GM13976 (cell line): ENCODE data around the gene RIPOR1.
A peak's percentile ranks its signal among the peaks of the same experiment; 100 is the strongest.

Experiments
- DNase-seq: peaks from one replicate; pipeline ENCODE4 v3.0.0; 2012; ENCODE audit warnings: low spot score
- CTCF ChIP-seq: IDR thresholded peaks from 2 replicates; pipeline ENCODE4 v1.5.1; 2012; ENCODE audit warnings: borderline replicate concordance, mild to moderate bottlenecking; ENCODE audit not compliant: insufficient read depth; ENCODE audit errors: extremely low read depth, missing control alignments, control extremely low read depth
- in situ Hi-C: fragments of 300-500 bp; cut with MboI; formaldehyde crosslinking; loops from one replicate; pipeline ENCODE4 v1.12.0; 2022; ENCODE audit warnings: low sequenced_read_pairs, mixed read lengths, inconsistent platforms; ENCODE audit not compliant: unreplicated experiment

Gene RIPOR1

GRCh38 chr16:67552476-67552875 lies 23.8 kb downstream of the RIPOR1 start:
- in situ Hi-C loops = no loop called here
- no peak for TF ChIP-seq CTCF
- no peak for DNase-seq

GRCh38 chr16:67555795-67556212 lies 27.2 kb downstream of the RIPOR1 start:
- in situ Hi-C loops = no loop called here
- no peak for TF ChIP-seq CTCF
- DNase-seq = no peak

DNA sequence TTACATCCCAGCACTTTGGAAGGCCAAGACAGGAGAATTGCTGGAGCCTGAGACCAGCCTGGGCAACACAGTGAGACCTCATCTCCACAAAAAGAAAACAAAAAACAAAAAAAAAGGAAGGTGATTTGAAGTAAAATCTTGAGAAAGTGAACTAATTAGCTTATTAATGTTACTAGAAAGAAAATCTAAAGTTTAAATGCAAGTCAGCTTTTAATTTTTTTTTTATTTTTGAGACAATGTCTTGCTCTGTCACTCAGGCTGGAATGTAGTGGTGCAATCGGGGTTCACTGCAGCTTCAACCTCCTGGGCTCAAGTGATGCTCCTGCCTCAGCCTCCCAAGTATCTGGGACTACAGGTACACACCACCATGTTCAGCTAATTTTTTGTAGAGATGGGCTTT lies 30.2 kb downstream of the RIPOR1 start:
- no peak for DNase-seq
- TF ChIP-seq CTCF = no peak
- in situ Hi-C loops = no loop called here

- DNase-seq = no peak
- in situ Hi-C loops = no loop called here
- TF ChIP-seq CTCF = no peak
Observed at GRCh38 chr16:67560827-67561342, 32.3 kb downstream of the RIPOR1 start.

- in situ Hi-C loops = no loop called here
- TF ChIP-seq CTCF = no peak
- DNase-seq = no peak
Observed at GRCh38 chr16:67561501-67561823, 32.8 kb downstream of the RIPOR1 start.

DNA sequence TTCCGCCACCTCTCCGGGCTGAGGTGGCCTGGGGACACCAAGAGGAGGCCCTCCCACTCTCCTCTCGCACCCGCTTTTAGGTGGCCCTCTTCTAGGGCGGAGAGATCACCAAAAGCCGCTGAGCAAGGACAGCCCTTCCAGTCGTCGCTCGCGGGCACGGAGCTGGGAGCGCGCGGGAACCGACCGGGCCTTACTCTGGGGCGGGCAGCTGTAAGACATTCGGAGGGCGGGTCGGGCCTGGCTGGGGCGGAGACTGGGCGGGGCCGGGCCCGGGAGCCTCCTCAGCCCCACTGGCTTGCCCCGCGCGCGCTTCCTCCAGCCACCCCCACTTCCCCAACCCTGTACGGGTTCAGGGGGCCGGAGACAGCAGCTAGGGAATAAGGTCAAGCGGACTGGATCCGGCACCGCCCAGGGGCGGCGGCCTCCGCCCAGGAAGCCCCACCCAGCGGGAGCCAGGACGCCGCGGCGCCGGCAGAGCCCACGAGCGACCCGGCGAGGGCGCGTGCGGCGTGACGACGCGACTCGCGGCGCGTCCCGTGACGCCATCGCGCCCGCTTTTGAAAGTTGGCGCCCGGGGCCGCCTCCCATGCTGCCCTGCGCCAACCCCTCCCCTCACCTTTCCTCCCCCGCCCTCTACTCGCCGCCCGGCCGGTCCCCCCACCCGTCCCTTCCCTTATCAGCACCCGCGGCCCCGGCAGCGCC lies 33.3 kb downstream of the RIPOR1 start:
- TF ChIP-seq CTCF = peak; percentile 6
- in situ Hi-C loops = no loop called here
- DNase-seq = peak; percentile 96

GRCh38 chr16:67562526-67562917 lies 33.9 kb downstream of the RIPOR1 start, which contains the start of gene CTCF:
TSS of gene CTCF (plus strand) at chr16:67562526. CDS start at chr16:67610833, 48,307 bp downstream.
- in situ Hi-C loops = no loop called here
- peak; percentile 85 for DNase-seq
- peak; percentile 75 for TF ChIP-seq CTCF
